GM21737 (cell line): Measurements from ENCODE around the gene CA10.

ENCODE experiments used
- ATAC-seq: cut with Tn5 transposase; IDR thresholded peaks from one replicate; pipeline ENCODE4 v1.9.1; 2021; ENCODE audit warnings: mild to moderate bottlenecking, moderate library complexity; ENCODE audit not compliant: unreplicated experiment

The CA10 gene

DNA sequence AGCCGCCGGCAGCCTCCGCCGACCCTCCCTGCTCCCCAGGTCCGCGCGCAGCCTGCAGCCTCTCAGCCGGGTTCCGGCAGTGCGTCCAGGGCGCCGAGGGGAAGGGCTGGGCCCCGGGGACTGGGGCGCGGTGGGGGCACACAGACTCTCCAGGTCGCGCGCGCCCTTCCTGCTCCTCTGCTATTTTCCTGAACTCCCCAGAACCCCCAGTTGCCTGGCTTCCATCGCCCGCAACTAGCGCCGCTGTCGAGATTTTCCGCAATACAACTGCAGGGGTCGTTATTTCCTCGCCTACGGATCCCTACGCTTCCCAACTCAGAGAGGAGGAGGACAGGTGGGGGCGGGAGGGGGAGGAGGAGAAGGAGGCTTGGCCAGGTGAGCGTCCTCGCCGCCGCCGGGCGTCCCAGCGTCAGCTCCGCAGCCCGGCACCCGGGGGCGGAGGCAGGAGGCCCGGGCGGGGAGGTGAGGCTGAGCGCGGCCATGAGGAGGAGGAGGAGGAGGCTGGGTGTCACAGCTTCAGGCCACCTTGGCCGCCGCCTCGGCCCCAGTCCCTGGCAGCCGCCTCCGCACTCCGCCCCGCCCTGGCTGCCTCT lies at the start of gene CA10:
Gene CA10, minus strand, starts transcription at position 265 of the 593 bp plus-strand sequence.
- no peak for ATAC-seq

DNA sequence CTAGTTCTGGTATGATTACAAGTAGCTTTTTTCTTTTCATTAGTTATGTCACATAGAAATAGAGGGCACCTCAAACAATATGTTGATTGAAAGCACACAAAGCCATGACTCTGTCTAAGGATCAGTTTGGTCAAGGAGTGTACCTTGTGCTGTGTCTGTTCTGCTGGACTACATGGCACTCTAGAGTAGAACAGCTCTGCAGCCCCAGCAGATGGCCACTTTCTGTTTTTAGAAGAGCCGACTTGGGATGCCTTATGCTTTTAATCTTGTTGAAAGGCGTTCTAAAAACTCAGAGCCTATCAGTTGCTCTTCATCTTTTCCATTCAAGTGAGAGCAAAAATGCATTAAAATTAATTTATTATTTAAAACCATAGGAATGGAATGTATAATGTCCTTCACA lies 49.3 kb upstream of the CA10 start:
- ATAC-seq, result no peak

DNA sequence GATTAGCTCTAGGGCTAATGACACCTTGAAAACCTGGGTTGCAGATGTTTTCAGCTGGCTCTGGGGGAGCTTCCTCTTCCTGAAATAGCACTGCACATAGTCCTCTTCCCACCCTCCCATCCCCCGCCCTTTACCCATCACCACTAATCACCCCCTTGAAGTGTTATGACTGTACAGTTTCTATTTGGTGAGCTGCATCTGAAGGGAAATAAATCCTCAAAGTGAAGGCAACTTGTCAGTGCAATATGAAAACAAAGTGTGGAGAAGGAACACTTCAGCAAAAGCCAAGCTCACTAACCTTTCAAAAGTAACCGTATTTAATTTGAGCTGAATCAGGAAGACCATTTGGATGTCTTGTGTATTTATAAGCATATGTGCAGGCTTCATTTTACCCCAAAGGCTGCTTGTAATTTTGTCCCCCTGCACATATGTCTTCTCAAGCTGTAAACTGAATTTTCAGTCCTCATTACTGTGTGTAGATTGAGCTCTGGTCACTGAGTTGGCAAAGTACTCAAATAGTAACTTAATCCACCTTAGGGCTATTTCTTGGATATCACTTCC lies 44.1 kb upstream of the CA10 start:
- ATAC-seq, result no peak

DNA sequence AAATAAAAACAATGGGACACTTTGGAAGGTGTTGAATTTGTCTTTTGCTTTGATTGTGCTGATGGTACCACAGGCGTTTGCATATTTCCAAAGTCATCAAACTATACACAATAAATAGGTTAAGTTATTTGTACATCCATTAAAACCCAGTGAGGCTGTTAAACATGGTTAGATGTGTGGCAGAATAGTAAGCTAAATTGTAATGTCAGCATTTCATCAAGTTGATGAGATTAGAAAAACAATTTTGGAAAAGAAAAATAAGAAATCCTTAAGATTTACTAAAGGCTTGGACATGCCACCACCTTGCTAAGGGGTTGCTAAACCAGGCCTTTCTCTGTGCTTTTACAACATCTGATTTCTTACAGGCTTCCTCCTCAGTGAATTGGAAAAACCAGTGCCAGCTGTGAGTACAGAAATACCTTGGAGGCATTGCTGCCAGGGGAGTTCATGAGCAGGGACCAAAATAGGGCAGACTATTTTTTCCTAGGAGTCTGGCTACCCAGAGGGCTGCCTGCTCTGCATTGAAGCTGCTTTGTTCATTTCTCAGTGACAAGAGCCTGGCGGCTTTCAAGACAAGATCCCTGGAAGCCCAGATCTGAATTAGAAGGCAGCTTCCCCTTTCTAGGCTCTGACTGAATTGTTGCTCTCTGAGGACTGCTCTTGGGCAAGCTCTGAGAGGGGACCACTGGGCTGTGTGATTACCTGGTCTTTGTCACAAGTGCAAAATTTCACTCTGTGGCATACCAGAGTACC lies 43.4 kb upstream of the CA10 start:
- no peak for ATAC-seq

DNA sequence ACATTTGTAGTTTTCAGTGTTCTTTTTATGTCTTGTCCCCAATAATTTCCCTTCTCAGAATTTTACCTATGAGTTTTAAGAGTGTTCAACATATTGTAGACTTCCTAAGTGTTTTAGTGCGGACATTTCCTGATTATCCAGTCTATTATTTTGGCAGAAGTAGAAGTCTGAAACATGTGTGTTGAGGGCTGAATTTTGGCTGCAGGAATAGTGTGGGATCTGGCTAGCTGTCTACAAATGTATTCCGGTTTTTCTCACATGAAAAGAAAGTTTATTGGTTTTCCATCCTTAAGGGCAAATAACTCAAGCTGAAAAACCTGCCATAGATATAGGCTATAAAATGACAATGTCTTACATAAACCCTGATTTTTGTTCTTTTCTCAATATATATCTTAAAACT lies 33.0 kb upstream of the CA10 start:
- ATAC-seq, result no peak

DNA sequence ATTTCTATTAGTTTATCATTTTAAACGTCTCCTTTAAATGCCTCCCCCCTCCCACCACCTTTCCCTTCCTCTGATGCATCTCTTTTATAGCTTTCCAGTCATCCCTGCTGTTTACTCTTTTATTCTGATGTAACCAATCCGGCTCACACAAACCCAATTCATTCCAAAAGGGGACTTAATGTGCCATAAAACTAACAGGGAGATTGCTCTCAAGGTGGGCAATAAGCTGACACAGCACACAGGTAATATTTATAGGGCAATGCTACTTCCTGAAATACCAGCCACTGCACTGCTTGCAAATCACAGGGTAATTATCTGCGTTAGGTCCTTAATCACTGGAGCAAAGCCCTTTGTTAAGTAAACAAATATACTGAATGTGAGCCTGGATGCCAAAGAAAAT lies 23.3 kb upstream of the CA10 start:
- ATAC-seq, result no peak

DNA sequence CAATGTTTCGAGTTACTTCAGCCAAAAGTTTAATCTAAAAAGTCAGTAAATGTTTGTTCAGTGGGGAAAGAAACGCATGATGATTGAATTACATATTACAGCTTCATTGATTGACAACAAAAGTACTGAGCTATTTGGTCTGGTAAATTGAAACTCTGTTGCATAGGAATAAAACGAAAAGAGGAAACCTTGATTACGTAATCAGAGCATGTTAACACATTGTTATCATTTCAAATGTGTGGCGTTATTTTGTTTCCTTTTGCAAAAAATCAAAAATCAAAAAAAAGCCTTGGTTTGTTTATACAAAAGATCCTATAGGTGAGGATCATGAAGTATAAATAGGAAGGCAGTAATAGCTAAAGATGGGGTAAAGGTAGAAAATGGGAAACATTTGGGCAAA lies 19.5 kb upstream of the CA10 start:
- no peak for ATAC-seq

DNA sequence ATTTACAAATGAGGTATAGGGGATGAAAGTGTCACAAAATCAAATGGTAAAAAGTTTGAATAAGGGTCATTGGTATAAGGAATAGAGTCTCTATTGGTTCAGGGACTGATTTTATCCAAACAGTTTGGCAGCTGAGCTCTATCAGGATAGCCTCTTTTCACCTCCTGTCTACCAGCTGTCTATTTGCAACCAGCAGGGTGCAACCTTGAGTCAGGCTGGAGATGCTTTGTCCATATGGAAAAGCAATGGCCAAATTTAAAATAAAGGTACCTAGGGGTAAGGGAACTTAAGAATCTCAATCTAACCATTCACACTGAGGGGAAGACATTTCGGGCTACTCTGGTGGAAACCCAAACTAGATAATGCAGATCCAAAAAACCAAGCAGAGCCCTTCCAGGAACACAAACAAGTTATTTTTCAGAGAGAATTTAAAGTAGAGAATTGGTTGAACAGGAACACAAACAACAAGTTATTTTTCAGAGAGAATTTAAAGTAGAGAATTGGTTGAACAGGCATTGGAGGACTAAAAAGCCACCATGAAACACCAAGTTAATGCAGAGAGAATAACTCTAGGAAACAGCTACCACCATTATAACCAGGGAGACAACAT lies 12.6 kb upstream of the CA10 start:
- ATAC-seq, result no peak

DNA sequence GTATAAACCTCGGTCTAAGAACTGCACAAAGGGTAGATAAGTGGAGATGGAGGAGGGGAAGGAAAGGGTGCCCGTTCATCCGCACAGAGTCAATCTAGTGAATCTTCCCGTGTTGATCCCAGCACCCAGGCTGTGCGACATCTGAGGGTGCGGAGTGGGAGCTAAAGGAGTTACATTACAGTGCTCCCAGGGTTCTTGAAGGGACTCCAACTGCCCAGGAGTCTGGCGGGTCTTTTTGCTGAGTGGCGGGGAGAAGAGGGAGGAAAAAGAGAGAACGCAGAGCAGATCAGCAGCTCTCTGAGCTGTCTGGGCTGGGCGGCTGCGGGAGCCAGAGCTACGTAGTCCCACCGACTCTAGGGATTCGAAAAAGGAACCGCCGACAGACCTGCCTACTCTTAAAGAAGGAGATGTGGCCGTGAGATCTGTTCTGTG lies 1.6 kb upstream of the CA10 start:
- no peak for ATAC-seq

DNA sequence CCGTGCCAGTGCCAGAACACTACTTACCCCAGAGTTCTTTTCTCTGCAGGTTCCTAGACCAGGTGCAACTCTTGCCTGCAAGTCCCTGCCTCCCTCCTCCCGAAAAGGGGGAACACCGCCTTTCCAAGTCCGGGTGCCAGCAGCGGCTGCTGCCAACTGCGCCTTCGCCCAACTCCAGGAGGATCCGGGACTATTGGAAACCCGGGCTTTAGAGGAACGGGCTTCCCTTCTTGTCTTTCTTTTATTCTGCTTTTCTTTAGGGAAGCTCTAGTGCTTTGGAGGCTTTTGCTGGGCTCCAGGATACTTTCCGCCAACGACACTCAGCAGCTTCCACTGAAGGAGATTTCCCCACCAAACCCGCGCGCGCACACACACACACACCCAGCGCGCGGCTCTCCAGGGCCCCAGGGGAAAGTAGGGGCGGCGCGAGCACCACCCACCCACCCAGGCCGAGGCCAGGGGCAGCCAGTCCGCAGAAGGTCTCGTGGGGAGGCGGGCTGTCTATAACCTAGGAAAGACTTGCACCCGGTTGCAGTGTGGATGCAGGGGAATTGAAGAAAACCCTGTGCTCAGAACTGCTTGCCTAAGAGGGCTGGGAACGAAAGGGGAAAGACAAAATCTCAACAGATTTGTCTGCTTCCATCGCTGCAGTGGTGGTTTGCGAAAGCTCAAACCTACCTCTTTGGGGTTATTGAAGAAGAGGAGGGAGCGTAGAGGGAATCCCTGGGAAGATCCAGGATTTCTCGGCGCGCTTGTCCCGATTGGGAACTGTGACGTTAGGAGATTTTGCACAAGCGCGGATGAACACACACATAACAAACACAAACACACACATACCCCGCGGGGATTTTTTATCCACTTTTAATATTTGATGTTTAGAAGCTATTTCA lies 977 bp upstream of the CA10 start:
- no peak for ATAC-seq

DNA sequence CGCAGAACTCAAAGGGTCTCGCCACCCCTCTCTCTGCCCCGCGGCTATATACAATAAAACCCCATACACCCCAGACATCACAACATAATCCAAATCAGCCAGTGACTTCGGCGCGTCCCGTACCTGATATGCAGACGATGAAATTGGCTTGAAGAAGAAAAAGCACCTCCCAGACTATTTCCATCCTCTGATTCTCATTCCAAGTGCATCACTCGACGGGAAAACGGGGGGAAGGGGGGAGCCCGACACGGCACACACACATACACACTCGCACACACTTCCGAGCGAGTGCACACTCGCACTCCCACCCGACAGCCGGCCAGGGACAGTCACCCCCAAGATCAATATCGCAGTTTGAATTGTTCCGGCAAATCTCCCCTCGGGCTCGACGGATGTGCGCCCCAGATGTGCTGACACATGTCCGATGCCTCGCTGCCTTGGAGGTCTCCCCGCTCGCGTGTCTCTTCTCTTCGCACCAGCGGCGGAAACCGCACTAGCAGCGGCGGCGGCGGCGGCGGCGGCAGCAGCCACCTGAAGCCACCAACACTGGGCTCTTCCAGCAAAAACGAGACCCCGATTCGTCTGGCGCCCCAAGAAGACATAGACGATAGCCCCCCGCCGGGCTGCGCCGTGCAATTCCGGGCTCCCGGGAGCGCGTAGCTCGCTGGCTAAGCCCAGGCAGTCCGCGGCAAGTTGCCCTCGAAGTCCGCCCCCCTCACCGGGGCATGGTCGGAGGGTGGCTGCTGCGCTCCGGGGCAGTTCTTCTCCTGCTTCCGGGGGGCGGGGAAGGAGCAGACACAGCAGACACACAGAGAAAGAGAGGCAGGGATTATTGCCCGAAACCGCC lies 688 bp downstream of the CA10 start:
- ATAC-seq, result no peak

DNA sequence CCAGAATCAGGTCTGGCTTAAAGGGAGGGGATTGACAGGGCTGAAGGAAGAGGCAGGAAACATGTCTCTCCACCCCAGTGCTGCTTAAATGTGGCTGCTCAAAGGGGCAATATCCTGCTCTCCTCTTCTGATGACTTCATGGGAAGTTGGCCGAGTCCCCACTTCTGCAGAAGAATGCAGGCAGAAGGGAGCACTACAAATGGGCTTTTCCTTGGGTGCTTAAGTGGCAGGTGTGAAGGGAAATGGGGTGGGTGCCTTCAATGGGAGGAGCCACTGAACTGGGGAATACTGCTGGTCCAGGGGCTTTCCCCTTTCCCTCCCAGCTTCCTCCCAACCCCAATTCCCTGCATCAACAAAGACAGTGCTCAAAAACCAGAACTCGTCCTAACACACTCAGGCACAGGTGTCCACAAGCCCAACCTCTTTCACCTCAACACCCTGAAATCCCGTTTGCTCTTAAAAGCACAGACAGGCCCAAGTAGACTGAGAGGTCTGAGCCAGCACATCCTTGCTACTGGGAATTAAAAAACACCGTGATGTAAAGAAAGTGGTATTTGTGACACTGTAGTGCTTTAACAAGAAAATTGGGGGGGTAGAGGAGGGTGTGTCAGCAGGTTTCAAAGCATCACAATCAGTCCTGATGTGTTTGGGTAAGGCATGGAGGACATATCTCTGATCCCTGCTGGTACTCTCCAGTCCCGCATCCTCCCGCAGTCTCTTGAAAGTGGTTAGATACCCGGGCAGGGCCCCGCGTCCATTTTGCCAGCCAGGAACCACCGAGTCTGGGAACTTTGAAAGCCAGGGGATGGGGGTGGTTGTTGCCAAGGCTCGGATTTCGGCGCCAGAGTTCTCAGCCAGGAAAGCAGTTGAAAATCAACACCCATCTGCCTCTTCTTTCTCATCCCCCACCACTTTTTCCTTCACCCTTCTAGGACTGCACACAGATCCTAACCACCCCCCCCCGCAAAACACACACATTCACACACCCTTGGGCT lies 1.6 kb downstream of the CA10 start:
- ATAC-seq, result no peak

DNA sequence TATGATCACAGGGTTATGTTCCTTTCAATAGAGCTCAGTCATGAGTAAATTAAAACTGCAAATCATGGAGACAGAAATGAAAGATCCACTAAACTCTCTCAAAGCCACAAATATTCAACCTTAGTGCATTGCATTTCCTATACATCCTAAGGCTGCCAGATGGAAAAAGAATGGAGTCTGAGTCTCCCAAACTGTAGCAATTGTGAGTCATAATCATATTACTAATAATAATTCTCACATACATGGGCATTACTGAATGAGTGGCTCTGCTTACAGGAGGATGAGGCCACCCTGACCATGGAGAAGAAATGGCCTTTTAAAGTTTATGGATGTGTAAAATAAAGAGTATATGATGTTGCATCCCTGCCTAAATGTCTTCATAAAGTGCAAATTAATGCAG lies 3.2 kb downstream of the CA10 start:
- ATAC-seq, result no peak

DNA sequence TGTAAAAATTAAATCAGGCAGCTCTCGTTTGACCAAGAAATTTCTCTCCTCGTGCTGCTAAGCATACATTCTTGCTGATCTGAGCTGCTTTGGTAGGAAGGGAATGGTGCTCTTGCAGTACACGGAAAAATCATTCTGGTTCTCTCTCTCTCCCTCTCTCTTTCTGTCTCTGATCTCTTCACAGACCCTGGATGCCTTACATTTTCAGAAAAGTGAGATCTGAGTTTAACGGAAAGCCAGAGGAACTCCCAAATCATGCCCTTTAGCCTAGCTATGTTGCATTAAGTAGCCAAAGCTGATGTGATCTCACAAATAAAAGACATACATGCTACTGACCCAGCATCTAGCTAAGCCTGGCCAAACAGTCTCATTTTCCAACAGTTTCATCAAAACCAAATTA lies 4.0 kb downstream of the CA10 start:
- ATAC-seq, result no peak

DNA sequence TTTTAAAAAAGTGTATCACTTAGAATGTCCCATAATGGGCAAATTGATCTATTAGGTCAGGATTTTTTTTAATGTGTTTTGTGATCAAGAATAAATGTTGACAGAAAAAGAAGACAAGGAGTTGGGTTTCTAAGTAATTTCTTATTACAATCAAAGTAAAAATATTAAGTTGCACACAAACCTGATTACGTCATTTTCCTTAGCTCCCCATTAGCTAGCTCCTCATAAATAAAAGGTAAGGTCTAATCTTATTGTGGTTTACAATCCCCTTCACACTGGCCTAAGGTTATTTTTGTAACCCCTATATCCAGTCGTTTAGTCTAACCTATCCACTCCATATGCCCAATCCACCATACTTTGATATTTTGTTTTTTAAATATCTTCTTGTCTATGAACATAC lies 7.6 kb downstream of the CA10 start:
- ATAC-seq, result no peak

DNA sequence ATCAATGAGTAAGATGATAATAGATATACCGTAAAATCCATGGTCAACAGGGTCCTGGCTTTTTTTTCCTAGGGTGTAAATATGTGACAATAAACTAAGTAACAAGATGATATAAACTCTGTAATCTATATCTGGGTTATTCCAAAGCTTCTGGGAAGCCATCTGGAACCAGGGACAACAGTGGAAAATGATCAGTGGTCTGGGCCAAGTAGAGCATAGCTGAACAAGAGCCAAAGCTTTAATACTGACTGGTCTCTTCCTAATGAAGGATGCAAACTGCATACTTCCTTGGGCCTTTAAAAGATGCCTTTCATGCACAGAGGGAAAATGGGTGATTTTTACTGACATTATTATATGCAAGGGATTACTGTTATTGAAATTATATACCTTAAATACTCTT lies 8.9 kb downstream of the CA10 start:
- no peak for ATAC-seq

DNA sequence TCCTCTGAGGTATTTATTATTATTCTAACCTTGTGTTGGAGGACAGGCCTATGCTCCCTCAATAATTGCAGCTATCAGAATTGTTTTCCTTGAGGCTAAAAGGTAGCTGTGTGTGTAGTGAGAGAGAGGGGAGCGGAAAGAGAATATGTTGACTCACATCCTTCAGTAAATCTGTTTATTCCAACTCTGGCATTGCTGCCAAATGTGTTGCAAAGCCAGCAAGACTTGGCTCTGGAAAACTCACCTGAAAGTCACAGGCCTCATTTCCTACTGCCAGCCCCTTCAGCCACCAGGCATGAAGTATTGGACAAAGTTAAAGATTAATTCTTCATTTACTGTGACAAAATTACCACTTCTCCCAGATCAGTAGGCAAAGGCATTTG lies 9.6 kb downstream of the CA10 start:
- no peak for ATAC-seq

DNA sequence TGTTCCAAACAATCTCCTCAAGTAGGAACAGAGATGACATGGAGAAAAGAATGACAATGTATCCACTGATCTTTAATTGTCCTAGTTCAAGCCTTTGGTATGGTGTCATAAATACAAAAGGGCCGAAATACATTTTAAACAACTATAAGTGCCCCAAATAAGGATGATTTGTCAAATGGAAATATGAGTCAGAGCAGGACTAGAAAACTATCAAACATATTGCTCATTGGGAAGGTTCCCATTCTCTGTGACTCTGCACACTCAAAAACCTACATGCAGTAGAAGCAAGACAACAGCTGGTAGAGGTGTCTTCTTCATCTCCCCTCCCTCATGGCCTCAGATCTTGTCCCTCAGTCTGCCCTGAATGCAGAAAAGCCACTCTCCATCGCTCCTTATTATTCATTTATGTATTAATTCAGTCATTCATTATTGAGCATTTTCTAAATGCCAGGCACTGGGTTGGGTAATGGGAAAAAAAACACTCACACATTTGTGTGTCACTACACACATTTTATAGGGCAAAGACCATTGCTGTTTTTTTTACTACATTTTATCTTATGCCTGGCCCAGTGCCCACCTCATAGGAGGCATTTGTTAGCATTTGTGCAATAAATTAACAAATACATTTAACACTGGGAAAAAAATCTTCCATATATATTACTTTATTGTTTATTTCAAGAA lies 10.1 kb downstream of the CA10 start:
- ATAC-seq, result no peak
